ENCODE data around the gene RAD9A. TPM values are rescaled to one million over a fixed set of nuclear protein-coding genes. Genes with fewer than 3 reads are reported as not detected.

RAD9A gene
- total RNA-seq, 1 experiment from 2014 or later: 20.9 TPM

DNA sequence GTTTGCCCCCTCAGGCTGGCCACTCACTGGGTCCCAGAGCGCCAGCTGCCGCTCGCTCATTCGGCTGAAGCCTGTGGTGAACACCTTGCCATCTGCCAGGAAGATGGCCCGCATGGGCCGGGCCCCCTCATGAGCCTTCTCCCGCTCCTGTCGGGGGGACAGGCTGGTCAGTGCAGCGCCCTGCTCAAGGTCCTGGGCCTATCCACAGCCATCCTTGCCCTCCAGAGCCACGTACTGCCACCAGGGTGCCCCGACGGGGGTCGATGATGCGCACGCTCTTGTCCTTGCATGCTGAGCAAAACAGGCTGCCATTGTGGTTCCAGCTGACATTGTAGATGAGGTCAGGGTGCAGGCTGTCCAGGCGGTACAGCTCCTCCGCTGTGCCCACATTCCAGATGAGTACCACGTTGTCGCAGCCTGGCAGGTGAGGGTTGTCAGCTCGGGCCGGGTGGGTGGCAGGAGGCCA is 49.3 kb downstream of the RAD9A start:
- no CpG with 5 or more reads among the region's 21 CpGs for WGBS (ENCODE audit: extremely low coverage, insufficient read length, low lambda C conversion rate)

More for the DNA sequence above, 49.3 kb downstream of the RAD9A start:
- Histone ChIP-seq H3K4me1 (ENCODE audit: insufficient read depth, low read length) (no peaks in the 10 kb centered on the region; the same call in 1 of the 2 replicates), H3T11ph (ENCODE audit: low read length) (no peak overlapping the region), H3K23ac (ENCODE audit: insufficient read length, low read depth, low read length) (no peak overlapping the region), H2BK12ac (ENCODE audit: insufficient read length, low read depth, low read length) (no peak overlapping the region), H3K9ac (ENCODE audit: extremely low read depth, insufficient read length, low read length) (no peak overlapping the region), H3K4me2 (ENCODE audit: insufficient read depth, insufficient read length, low read length) (no peak overlapping the region), H2BK15ac (ENCODE audit: low read depth, low read length) (no peak overlapping the region), H4K91ac (ENCODE audit: insufficient read length, low read depth, low read length) (no peak overlapping the region), H3K14ac (ENCODE audit: insufficient read depth, low read length) (no peak overlapping the region), H3K79me1 (ENCODE audit: insufficient read depth, low read depth, low read length, poor library complexity, severe bottlenecking) (no peaks in the 10 kb centered on the region), H4K20me1 (ENCODE audit: control insufficient read depth, insufficient read depth, insufficient read length) (no peaks in the 10 kb centered on the region), H3K27me3 (ENCODE audit: insufficient read depth, low read length) (no peaks in the 10 kb centered on the region), H3K23me2 (ENCODE audit: insufficient read length, low read depth, low read length, poor library complexity, severe bottlenecking) (peaks cover 4% of the 10 kb centered on the region), H4K5ac (ENCODE audit: insufficient read length, low read depth, low read length) (no peak overlapping the region), H2BK120ac (ENCODE audit: low read depth, low read length, poor library complexity, severe bottlenecking) (no peak overlapping the region), H3K18ac (ENCODE audit: insufficient read length, low read depth, low read length) (no peak overlapping the region), H2BK20ac (ENCODE audit: low read depth, low read length, poor library complexity, severe bottlenecking) (no peak overlapping the region), H3K4ac (ENCODE audit: low read depth, low read length) (no peak overlapping the region), H3K79me2 (ENCODE audit: insufficient read depth, low read length) (no peaks in the 10 kb centered on the region), H4K8ac (replicated peaks; ENCODE audit: insufficient read length, low read depth, low read length) (no peak overlapping the region), H2AFZ (ENCODE audit: low read length) (no peak overlapping the region), H2BK5ac (ENCODE audit: insufficient read length, low read length) (no peak overlapping the region), H2AK5ac (ENCODE audit: insufficient read length, low read length) (no peak overlapping the region), H3K27ac (ENCODE audit: insufficient read length, low read depth, low read length) (no peak overlapping the region), H3K9me3 (ENCODE audit: control insufficient read depth, low read depth, low read length) (no peaks in the 10 kb centered on the region), H3K56ac (ENCODE audit: insufficient read length, low read depth, low read length) (no peak overlapping the region)
- peaks cover 3% of the 10 kb centered on the region; the same call in 1 of the 2 replicates for H3K27me3 Mint-ChIP-seq (ENCODE audit: low read depth)
- DNase-seq: no peak
- peaks cover 10 to 34% (median 28%) of the 10 kb centered on the region in 3 experiments; a peak in 5 of 7 replicates for H3K36me3 Mint-ChIP-seq (ENCODE audit: insufficient read depth in 1 of 3, low read depth in 3 of 3)
- no peak overlapping the region for H3K4me3 Mint-ChIP-seq
- H3K9me3 Mint-ChIP-seq: no peaks in the 10 kb centered on the region
- H3K27ac Mint-ChIP-seq: no peak overlapping the region
- peaks cover 4 to 16% of the 10 kb centered on the region in 2 experiments for H3K4me1 Mint-ChIP-seq
- TF ChIP-seq, protein P1, sequence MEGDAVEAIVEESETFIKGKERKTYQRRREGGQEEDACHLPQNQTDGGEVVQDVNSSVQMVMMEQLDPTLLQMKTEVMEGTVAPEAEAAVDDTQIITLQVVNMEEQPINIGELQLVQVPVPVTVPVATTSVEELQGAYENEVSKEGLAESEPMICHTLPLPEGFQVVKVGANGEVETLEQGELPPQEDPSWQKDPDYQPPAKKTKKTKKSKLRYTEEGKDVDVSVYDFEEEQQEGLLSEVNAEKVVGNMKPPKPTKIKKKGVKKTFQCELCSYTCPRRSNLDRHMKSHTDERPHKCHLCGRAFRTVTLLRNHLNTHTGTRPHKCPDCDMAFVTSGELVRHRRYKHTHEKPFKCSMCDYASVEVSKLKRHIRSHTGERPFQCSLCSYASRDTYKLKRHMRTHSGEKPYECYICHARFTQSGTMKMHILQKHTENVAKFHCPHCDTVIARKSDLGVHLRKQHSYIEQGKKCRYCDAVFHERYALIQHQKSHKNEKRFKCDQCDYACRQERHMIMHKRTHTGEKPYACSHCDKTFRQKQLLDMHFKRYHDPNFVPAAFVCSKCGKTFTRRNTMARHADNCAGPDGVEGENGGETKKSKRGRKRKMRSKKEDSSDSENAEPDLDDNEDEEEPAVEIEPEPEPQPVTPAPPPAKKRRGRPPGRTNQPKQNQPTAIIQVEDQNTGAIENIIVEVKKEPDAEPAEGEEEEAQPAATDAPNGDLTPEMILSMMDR (conservative IDR thresholded peaks at IDR 0.05): no peak

Data from H9 (cell line).